Activated effector memory CD4-positive, alpha-beta T cell treated with anti-CD3 and anti-CD28 coated beads, Interleukin-2, amount 50 U/mL, for 16 hours (primary cell): ENCODE data around the gene THRAP3.

ENCODE experiments used
- DNase-seq: peaks from one replicate; pipeline ENCODE4 v3.0.0-alpha.2; 2020

Gene THRAP3

DNA sequence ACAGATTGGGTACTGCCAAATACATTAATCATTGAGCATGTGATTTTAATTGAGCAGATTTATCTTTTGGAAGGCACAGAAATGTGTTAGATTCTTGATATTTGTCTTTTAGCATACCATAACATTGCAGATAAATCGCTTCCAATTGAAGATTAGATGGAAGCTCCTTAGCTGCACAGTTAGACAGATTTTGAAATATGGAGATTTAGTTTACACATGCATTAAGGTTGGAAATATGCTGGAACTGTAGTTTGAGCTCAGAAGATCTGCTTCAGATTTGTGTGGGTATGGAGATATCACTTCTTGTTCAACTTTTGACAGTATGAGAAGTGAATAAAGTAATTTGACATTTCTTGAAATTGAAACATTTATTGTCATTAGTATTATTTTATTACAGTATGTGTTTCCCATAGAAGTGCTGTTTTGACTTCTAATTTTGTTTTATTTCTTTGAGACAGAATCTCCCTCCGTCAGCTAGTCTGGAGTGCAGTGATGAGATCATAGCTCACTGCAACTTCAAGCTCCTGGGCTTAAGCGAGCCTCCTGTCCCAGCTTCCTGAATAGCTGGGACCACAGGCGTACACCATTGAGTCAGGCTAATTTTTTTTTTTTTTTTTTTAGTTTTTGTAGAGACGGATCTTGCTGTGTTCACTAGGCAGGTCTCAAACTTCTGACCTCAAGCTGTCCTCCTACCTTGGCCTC is 29.1 kb downstream of the THRAP3 start:
- DNase-seq = no peak

DNA sequence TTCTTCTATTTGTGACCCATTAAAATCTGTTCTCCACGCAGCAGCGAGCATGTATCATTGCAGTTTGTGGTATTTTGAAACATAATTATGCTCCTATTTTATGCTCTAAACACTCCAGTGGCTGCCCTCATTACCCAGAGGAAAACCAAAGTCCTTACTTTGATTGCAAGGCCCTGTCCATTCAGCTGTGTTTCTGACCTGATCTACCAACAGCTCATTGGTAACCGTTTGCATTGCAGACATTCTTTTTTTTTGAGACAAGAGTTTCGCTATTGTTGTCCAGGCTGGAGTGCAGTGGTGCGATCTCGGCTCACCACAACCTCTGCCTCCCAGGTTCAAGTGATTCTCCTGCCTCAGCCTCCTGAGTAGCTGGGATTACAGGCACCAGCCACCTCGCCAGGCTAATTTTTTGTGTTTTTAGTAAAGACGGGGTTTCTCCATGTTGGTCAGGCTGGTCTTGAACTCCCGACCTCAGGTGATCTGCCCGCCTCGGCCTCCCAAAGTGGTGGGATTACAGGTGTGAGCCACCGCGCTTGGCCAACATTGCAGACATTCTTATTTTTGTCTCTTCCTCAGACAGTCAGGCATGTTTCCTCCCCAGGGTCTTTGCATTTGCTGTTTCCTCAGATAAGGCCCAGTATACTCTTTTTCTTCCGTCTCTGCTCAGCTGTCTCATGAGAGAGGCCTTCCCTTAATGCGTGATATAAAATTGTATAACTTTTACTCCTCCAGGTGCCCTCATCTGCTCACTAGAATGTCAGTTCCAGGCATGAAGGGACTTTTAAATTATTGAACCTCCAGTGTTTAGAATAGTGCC is 32.5 kb downstream of the THRAP3 start:
- DNase-seq = no peak

DNA sequence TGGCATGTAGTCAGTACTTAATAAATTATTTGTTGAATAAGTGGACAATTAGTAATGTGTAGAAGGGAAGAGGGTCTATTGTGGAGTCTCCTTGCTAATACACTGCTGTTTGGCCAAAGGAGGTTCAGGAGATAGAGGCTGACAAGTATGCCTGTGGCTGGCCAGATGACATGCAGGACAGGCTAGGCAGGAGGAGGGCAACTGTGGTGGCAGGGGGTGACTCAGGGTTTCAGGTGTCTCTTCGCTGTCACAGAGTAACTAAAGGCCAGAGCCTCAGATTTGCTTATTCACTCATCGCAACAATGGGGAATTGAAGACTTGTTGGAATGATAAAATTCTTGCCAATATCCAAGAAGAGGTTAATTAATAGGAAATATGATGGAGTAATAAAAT is 33.1 kb downstream of the THRAP3 start:
- DNase-seq = no peak

GRCh38 chr1:36258960-36259344 is 34.7 kb downstream of the THRAP3 start:
- no peak for DNase-seq

- no peak for DNase-seq
Measured at GRCh38 chr1:36268981-36269380, 44.7 kb downstream of the THRAP3 start.

DNA sequence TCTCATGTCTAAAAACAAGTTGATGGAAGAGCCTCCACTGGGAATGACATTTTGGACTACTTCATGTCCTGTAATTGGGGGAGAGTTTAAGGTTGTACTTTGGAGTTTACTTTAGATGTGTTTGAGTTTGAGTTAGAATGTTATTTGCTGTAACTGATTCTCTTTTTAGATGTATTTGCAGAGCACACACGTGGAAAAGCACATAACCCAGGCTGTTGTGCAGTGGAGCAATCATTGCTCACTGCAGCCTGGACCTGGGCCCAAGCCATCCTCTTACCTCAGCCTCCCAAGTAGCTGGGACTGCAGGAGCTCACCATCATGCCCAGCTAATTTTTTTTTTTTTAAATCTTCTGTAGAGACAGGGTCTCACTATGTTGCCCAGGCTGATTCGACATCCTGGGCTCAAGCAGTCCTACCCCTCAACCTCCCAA is 45.2 kb downstream of the THRAP3 start:
- no peak for DNase-seq

- DNase-seq = no peak
Measured at GRCh38 chr1:36273024-36273423, 48.8 kb downstream of the THRAP3 start.

- DNase-seq = no peak
Measured at GRCh38 chr1:36274201-36274600, 50.0 kb downstream of the THRAP3 start.

GRCh38 chr1:36276688-36277087 is 52.4 kb downstream of the THRAP3 start:
- no peak for DNase-seq

DNA sequence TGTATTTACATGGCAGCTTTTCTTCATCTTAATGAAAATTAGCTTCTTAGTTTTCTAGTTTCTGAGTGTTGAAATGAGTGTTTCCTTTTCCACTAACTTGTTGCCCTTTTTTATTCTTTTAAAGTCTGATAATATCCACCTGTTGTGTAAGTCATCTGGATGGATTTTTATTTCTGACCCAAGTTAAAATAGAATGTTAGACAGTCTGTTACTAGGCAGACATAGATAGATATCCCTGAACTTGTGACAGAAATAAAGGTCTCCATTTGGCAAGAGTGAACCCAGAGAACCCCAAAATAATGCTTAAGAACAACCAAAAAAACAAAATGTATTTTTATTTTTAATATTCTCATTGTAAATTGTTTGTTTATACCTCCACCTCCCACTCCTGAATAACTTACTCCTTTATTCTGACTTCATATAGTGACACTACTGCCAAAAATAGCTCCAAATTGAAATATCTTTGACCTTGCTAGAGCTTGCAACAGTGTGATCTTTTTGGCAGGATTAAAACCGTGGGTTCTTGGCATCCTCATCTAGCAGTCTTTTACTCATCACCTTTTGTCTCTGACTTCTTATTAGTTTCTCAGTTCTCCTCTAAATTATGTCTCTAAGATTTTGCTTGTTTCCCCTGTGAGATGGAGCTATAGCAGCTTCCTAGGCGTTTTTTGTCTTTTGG is 55.0 kb downstream of the THRAP3 start:
- no peak for DNase-seq

GRCh38 chr1:36279789-36280296 is 55.6 kb downstream of the THRAP3 start:
- DNase-seq = no peak

- DNase-seq = no peak
Measured at GRCh38 chr1:36284061-36284460, 59.8 kb downstream of the THRAP3 start.

DNA sequence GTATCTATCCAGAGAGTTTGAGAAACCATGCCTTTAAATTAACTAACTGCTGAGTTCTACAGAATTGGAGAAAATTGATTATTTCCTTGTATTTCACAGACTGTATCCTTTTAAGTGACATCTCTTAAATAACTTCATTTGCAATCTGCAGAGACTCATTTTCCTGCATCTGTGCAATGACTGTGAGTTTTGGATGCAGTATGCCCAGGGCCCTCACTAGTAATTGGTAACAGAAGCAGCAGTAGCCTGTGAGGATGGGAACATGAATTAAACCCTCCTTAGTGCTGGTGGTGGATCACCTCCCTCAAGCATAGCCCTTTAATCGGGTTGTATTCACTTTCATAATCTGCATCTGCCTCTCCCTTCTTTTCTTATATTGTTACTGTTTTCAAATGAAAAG is 60.3 kb downstream of the THRAP3 start:
- DNase-seq = no peak

- peak; percentile 77 for DNase-seq
Measured at GRCh38 chr1:36285443-36286101, 61.3 kb downstream of the THRAP3 start.

DNA sequence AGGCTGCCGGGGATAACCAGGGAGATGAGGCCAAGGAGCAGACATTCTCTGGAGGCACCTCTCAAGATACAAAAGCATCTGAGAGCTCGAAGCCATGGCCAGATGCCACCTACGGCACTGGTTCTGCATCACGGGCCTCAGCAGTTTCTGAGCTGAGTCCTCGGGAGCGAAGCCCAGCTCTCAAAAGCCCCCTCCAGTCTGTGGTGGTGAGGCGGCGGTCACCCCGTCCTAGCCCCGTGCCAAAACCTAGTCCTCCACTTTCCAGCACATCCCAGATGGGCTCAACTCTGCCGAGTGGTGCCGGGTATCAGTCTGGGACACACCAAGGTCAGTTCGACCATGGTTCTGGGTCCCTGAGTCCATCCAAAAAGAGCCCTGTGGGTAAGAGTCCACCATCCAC is 62.6 kb downstream of the THRAP3 start:
- DNase-seq = no peak

DNA sequence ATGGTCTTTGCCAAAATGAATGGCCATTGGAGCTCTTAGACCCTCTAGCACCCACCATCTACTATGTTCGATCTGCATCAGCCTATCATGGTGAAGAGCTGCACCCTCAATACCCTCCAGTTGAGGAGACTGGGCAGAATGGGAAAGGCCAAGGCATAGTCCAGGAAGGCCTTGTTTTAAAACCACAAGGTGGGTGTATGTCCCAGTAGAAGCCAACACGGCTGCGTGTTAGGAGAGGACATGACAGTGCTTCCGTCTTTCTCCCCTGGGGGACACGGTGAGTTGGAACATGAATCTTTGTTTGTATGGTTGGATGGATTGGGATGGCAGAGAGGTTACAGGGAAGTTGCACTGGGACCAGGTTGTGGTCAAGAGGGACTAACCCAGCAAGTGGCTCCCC is 63.4 kb downstream of the THRAP3 start:
- DNase-seq = no peak

DNA sequence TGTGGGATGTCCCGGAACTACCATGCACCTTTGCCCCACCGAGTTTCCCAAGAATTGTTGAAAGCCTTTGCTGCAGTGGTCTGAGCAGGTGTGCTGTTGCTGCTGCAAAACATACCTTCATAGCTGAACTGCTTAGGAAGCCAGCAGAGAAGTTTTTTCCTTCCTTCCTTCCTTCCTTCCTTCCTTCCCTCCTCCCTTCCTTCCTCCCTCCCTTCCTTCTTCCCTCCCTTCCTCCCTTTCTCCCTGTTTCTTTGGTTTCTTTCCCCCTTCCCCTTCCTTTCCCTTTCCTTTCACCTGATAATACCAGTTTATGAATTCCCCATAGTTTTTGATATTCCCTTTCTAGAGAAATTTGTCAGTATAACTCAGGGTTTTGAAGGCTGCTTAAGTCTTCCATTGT is 71.1 kb downstream of the THRAP3 start:
- DNase-seq = no peak

- DNase-seq = no peak
Measured at GRCh38 chr1:36297062-36297461, 72.8 kb downstream of the THRAP3 start.

- peak; percentile 50 for DNase-seq
Measured at GRCh38 chr1:36298640-36299039, 74.4 kb downstream of the THRAP3 start.

DNA sequence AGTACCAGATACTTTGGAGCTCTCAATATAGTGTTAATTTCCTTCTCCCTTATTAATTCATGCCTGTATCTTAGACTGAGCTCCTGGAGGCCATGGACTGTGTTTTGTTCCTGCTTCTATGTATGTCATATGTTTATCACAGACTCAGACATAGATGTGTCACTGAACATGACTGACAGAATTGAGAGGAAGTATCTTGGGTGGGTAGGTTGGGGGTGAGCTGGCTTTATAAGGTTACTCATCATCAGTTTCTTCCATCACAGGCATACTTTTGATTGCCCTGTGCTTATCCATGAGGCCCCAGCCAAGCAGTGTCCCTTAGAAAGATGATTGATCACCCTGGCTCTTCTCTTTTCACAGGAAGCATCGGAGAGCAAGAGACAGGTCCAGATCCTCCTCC is 76.3 kb downstream of the THRAP3 start:
- DNase-seq = peak; percentile 62

GRCh38 chr1:36301220-36301619 is 77.0 kb downstream of the THRAP3 start:
- no peak for DNase-seq

- DNase-seq = no peak
Measured at GRCh38 chr1:36303244-36303643, 79.0 kb downstream of the THRAP3 start.
